GM19035 (cell line): ENCODE results near the gene RTTN.
"Not testable (repeated sequence)": the region's sequence is repeated elsewhere in the genome, so short reads cannot be mapped to it uniquely, and the experiment has no call there.

ENCODE experiments used
- ATAC-seq: cut with Tn5 transposase; IDR thresholded peaks from one replicate; pipeline ENCODE4 v1.9.1; 2021; ENCODE audit not compliant: unreplicated experiment

RTTN gene

DNA sequence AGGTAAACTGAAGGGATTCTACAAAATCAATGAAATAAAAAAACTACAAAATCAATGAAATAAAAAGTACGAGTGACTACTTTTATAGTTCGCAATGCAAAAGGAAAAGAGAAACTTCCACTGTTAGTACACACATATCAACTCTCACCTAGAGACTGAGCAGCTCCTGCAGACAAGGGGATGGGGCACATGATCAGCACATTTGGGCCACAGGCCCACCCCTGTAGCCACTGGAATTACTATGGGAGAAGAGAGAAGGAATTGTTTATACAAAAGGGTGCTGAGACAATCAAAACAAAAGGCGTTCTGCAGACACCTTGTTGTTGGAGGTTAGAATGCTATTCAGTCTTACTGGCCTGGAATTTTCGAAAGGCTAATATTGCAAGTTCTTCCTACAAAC lies 223.1 kb downstream of the RTTN start:
- ATAC-seq = no peak

DNA sequence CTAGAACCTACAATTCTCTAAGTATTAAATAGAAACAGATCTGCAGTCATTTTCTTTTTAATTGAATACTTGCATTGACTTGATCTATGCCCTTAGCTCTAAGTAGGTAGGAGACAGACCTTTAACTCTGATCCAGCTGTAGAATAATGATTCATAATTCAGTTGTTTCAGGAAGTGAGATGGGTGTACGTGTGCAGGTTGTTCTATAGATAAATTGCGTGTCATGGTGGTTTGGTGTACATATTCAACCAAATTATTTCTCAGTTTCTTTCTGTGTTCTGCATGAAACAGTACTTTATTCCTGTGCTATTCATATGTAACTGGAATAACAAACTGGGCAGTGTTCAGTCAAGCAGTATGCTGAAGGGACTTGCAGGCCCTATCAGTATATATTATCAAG lies 223.5 kb downstream of the RTTN start:
- peak; percentile 52 for ATAC-seq

DNA sequence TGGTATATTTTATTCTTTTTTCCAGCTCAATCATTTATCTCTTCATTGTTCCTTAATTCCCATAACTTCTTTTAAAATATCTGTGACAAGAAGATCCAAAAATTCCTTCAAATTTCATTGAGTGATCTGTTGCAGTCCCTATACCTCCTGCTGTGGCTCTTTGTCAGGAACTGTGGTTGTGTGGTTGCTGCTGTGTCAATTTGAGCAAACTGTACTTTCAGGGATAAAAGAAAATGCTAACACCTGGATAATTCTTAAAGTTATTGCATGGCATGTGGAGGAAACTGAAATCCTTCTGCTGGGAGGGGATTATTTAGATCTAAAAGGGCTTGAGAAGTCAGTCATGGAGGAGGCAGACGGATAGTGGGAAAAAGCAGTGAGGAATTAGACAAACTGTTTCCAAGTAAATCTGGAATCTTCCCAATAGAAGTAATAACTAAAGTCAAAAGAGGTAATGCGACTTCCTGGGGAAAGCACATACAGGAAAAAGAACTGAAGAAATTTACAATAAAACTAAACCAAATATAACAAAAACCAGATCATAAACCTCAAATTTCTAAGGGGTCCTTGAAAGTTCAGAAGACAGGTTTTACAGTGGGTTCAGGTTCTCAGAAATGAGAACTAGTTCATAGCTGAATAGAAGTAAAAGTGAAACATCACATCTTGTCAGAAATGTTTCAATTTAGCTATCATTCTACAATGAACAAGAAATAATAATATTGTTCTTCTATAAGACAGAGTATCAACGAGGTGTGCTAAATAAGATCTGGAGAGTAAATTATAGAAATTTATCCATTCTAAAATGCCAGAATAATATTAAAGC lies 224.3 kb downstream of the RTTN start:
- no peak for ATAC-seq

DNA sequence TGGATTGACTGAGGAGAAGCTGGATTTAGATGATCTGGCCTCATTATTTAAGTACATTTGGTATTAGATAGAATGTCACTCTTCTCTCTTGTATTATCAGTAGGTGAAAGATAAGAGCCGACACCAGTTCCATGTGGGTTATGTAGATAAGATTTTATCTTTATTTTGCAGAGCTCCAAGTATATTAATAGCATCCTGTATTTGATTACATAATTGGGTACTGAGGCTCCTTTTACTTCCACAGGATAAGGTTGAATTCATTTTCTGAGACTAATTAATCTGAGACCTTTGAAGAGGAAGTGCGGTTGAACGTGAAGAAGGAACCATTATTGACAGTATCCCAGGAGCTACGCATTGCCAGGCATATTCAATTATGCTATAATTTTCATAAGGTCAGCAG lies 225.0 kb downstream of the RTTN start:
- no peak for ATAC-seq

GRCh38 chr18:69978732-69979715 lies 226.5 kb downstream of the RTTN start:
- ATAC-seq = no peak

DNA sequence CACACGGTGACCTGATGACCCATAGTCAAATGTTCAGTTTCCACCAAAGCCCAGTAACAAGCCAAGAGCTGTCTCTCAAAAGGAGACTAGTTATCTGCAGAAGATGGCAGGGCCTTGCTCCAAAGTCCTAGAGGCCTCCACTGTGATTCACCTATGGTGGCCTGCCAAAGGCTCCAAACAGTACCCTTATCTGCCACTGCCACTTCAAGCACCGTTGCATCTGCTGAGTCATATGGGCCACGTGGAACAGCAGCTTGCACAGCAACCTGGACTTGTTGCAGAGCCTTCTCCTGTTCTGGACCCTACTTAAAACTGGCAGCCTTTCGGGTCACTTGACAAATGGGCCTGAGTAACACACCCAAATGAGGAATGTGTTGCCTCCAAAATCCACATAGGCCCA lies 230.2 kb downstream of the RTTN start:
- not testable (repeated sequence) for ATAC-seq

GRCh38 chr18:69974365-69974764 lies 231.1 kb downstream of the RTTN start:
- no peak for ATAC-seq

DNA sequence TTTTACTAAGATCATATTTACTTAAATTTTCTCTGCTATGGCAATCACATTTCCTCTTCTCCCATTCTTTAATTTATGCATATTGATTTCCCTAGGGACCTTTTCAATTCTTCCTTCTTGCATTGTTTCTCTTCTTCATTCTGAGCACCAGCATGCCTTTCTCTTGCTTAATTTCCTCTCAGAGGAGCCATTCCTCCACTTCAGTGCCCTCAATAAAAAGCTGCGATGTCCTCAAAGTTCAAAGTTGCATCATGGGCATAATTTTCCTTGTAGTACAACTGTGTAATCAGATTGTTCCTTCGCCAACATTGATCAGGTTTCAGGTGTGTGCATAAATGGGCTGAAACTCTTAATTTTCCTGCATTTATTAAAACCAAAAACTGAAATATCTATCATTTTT lies 236.0 kb downstream of the RTTN start:
- no peak for ATAC-seq

- ATAC-seq = no peak
Observed at GRCh38 chr18:69968039-69968438, 237.4 kb downstream of the RTTN start.

DNA sequence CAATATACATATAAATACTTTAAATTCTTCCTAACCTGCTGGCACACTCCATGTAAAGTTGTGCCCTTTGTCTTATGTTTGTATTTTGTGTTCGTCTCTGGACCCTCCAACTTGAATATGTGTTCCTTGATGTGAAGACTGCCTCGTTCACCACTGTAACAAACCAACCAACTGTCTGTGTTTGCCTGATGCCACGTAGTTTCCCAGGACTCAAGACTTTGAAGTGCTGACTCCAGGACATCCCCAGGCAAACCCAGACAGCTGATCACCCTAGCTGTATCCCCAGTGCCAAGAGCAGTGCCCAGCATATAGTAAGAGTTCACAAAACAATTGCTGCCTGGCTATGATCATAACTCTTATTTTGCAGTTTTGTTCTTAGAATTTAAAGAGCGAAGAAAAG lies 242.3 kb downstream of the RTTN start:
- no peak for ATAC-seq

DNA sequence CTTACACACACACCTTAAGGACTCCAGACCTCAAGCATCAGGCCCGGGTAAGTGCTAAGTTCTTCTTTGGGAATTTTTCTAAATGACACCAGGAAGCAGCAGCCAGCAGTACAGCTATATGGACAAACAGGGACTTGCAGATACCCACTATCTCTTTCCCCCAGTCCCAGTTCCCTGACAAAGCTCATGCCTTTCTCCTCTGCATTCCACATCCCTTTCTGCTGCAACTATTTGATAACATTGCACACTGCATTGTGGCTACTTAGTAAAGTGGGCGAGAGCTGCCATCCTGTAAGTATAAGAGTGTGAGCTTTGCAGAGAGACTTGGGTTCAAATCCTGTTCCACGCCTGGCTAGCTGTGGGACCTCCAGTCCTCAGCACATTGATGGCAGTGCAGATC lies 243.8 kb downstream of the RTTN start:
- no peak for ATAC-seq

DNA sequence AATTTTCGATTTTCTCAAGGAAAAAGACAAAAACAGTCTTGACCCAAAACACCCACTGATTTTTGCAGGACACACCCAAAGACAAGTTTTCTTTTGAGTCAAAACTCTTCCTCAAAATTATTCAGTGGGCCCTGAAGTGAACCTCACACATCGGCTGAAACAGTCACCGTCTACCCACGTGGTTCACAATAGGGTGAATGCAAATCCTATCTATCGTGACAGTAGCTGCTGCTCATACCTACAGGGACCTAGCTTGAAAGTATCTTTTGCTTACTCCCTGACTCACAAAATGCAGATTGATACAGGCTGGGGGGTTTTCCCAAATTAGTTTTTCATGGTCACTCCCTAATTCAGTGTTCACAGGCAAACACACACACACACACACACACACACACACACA lies 247.1 kb downstream of the RTTN start:
- peak; percentile 67 for ATAC-seq

- no peak for ATAC-seq
Observed at GRCh38 chr18:69957747-69958146, 247.7 kb downstream of the RTTN start.

GRCh38 chr18:69956665-69957620 lies 248.5 kb downstream of the RTTN start:
- ATAC-seq = no peak

GRCh38 chr18:69956057-69956456 lies 249.4 kb downstream of the RTTN start:
- no peak for ATAC-seq

GRCh38 chr18:69954719-69955480 lies 250.6 kb downstream of the RTTN start:
- ATAC-seq = no peak

DNA sequence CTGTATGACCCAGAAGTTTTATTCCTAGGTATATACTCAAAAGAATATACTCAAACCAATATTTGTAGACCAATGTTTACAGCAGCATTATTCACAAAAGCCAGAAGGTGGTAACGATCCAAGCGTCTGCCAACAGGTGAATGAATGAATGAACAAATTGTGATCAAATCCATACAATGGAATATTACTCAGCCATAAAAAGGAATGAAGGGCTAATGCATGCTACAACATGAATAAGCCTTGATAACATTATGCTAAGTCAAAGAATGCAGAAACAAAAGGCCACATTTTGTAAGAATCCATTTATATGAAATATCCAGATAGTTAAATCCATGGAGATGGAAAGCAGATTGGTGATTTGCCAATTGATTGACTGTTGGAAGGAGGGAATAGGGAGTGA lies 252.3 kb downstream of the RTTN start:
- ATAC-seq = no peak
